HG03060 (cell line): Measurements from ENCODE around the gene PROCA1.
"Not testable (repeated sequence)": the region's sequence is repeated elsewhere in the genome, so short reads cannot be mapped to it uniquely, and the experiment has no call there.

Experiments
- ATAC-seq: cut with Tn5 transposase; IDR thresholded peaks from one replicate; pipeline ENCODE4 v1.9.1; 2021; ENCODE audit warnings: low read depth, moderate number of reproducible peaks; ENCODE audit not compliant: unreplicated experiment

Gene PROCA1

GRCh38 chr17:28744972-28745785 lies 33.5 kb upstream of the PROCA1 start:
- ATAC-seq: no peak

- ATAC-seq: no peak
These were observed 32.6 kb upstream of the PROCA1 start for GRCh38 chr17:28744104-28744971.

- ATAC-seq: peak; percentile 39
These were observed 31.8 kb upstream of the PROCA1 start, which contains the start of gene TRAF4 for GRCh38 chr17:28743243-28744103. TRAF4 (plus strand) TSS chr17:28744011; CDS start chr17:28744113, 102 bp downstream.

- ATAC-seq: no peak
These were observed 30.0 kb upstream of the PROCA1 start for GRCh38 chr17:28741358-28742349.

- ATAC-seq: no peak
These were observed 29.0 kb upstream of the PROCA1 start for GRCh38 chr17:28740406-28741357.

- no peak for ATAC-seq
These were observed 27.1 kb upstream of the PROCA1 start for GRCh38 chr17:28738680-28739384.

GRCh38 chr17:28737770-28738679 lies 26.3 kb upstream of the PROCA1 start:
- peak; percentile 57 for ATAC-seq

- no peak for ATAC-seq
These were observed 25.6 kb upstream of the PROCA1 start for GRCh38 chr17:28737316-28737715.

GRCh38 chr17:28735913-28736769 lies 24.5 kb upstream of the PROCA1 start:
- ATAC-seq: not testable (repeated sequence)

GRCh38 chr17:28735242-28735722 lies 23.6 kb upstream of the PROCA1 start:
- no peak for ATAC-seq

- ATAC-seq: no peak
These were observed 23.1 kb upstream of the PROCA1 start for GRCh38 chr17:28734712-28735241.

GRCh38 chr17:28733346-28733745 lies 21.7 kb upstream of the PROCA1 start:
- no peak for ATAC-seq

- ATAC-seq: no peak
These were observed 18.3 kb upstream of the PROCA1 start for GRCh38 chr17:28729950-28730330.

GRCh38 chr17:28728364-28729200 lies 16.9 kb upstream of the PROCA1 start, which contains the start of gene NEK8:
NEK8 (plus strand) TSS chr17:28728788; CDS start chr17:28728814, 26 bp downstream.
- peak; percentile 28 for ATAC-seq
